Measurements from ENCODE around the gene CACNA2D4.

Gene CACNA2D4

GRCh38 chr12:1888923-1889322, 29.5 kb downstream of the CACNA2D4 start:
- DNase-seq (ENCODE audit: low read depth): no peak

GRCh38 chr12:1886396-1887008, 31.9 kb downstream of the CACNA2D4 start:
- DNase-seq (ENCODE audit: low read depth): no peak

- no peak for DNase-seq (ENCODE audit: low read depth)
Measured at GRCh38 chr12:1885599-1886245, 32.7 kb downstream of the CACNA2D4 start.

GRCh38 chr12:1885082-1885596, 33.3 kb downstream of the CACNA2D4 start:
- DNase-seq (ENCODE audit: low read depth): no peak

- DNase-seq (ENCODE audit: low read depth): no peak
Measured at GRCh38 chr12:1884651-1885050, 33.8 kb downstream of the CACNA2D4 start.

- no peak for DNase-seq (ENCODE audit: low read depth)
Measured at GRCh38 chr12:1883513-1883912, 34.9 kb downstream of the CACNA2D4 start.

- no peak for DNase-seq (ENCODE audit: low read depth)
Measured at GRCh38 chr12:1882850-1883470, 35.5 kb downstream of the CACNA2D4 start.

GRCh38 chr12:1882405-1882804, 36.0 kb downstream of the CACNA2D4 start:
- no peak for DNase-seq (ENCODE audit: low read depth)

GRCh38 chr12:1881936-1882335, 36.5 kb downstream of the CACNA2D4 start:
- no peak for DNase-seq (ENCODE audit: low read depth)

GRCh38 chr12:1881301-1881700, 37.2 kb downstream of the CACNA2D4 start:
- DNase-seq (ENCODE audit: low read depth): no peak

GRCh38 chr12:1880876-1881275, 37.6 kb downstream of the CACNA2D4 start:
- no peak for DNase-seq (ENCODE audit: low read depth)

GRCh38 chr12:1880153-1880845, 38.2 kb downstream of the CACNA2D4 start:
- no peak for DNase-seq (ENCODE audit: low read depth)

GRCh38 chr12:1879633-1880032, 38.8 kb downstream of the CACNA2D4 start:
- no peak for DNase-seq (ENCODE audit: low read depth)

- no peak for DNase-seq (ENCODE audit: low read depth)
Measured at GRCh38 chr12:1878695-1879094, 39.8 kb downstream of the CACNA2D4 start.

GRCh38 chr12:1878214-1878613, 40.2 kb downstream of the CACNA2D4 start:
- DNase-seq (ENCODE audit: low read depth): no peak

GRCh38 chr12:1877169-1877878, 41.1 kb downstream of the CACNA2D4 start:
- DNase-seq (ENCODE audit: low read depth): no peak

- no peak for DNase-seq (ENCODE audit: low read depth)
Measured at GRCh38 chr12:1876086-1876485, 42.4 kb downstream of the CACNA2D4 start.

- DNase-seq (ENCODE audit: low read depth): no peak
Measured at GRCh38 chr12:1875608-1876007, 42.8 kb downstream of the CACNA2D4 start.

GRCh38 chr12:1873531-1874510, 44.6 kb downstream of the CACNA2D4 start:
- no peak for DNase-seq (ENCODE audit: low read depth)

- DNase-seq (ENCODE audit: low read depth): no peak
Measured at GRCh38 chr12:1872448-1872847, 46.0 kb downstream of the CACNA2D4 start.

GRCh38 chr12:1872001-1872400, 46.5 kb downstream of the CACNA2D4 start:
- no peak for DNase-seq (ENCODE audit: low read depth)

Data from stimulated activated CD8-positive, alpha-beta memory T cell treated with anti-CD3 and anti-CD28 coated beads, Interleukin-15, amount 100 ng/mL, for 24 hours (primary cell).